ENCODE measurements around the gene VARS1.

VARS1 gene

GRCh38 chr6:31761343-31761742, 34.2 kb downstream of the VARS1 start:
- no peak for TF ChIP-seq CTCF (IDR thresholded peaks at IDR 0.05)

GRCh38 chr6:31760790-31761189, 34.8 kb downstream of the VARS1 start:
- TF ChIP-seq CTCF (IDR thresholded peaks at IDR 0.05) = no peak

GRCh38 chr6:31758281-31758680, 37.3 kb downstream of the VARS1 start:
- no peak for TF ChIP-seq CTCF (IDR thresholded peaks at IDR 0.05)

DNA sequence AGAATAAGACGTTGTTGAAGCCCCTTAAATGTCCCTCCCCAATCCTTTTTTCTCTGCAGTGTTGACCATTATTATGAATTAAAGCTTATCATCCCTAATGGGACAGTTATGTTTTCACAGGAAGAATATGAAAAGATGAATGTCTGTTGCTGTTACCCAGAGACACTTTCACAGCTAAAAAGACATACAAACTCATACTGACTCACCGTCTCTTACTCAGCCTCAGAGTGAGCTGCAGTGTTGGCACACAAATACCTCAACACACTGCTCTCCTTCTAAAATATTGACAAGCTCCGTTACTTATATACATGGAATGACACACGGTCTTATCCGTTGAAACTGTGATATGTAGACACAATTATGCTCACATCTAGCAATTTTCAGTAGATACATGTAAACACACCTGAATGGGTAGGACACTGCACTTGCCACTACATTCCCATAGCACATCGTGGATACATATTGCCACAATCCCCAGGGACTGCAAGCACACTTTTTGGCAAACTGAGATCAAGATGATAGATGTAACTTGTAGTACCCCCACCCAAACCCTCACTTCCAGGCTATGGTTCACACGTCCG, 42.7 kb downstream of the VARS1 start:
- TF ChIP-seq CTCF (IDR thresholded peaks at IDR 0.05) = no peak

- no peak for TF ChIP-seq CTCF (IDR thresholded peaks at IDR 0.05)
These were observed 45.0 kb downstream of the VARS1 start for GRCh38 chr6:31750411-31751022.

DNA sequence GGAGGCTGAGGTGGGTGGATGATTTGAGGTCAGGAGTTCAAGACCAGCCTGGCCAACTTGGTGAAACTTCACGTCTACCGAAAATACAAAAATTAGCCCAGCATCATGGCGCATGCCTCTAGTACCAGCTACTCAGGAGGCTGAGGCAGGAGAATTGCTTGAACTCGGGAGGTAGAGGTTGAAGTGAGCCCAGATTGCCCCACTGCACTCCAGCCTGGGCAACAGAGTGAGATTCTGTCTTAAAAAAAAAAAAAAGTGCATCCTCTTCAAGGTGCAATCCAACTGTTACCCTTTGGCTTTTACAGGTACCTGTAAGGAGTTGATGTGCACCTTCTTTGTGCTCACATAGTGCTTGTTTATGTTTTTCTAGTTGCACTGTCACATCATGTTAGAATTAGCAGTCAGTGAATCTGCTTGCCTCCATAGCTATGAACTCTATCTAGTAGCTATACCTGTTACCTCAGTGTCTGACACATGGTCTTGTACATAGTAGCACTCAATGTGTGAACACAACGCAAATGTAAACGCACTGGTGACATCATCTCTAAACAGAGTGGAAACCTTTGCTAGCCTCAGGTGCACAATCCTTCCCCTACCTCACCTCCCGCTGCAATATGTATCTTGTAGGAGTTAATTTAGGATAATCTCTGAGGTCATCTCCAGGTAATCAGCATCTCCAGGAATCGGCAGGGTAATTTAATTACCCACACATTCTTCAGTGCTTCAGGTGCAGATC, 46.1 kb downstream of the VARS1 start:
- no peak for TF ChIP-seq CTCF (IDR thresholded peaks at IDR 0.05)

All from LNCAP (cell line).